Activated CD8-positive, alpha-beta memory T cell treated with anti-CD3 and anti-CD28 coated beads, Interleukin-2, amount 50 U/mL, for 48 hours (primary cell): Measurements from ENCODE around the gene NDRG4.
A peak's percentile ranks its signal among the peaks of the same experiment; 100 is the strongest.

Source experiments
- DNase-seq: peaks from one replicate; pipeline ENCODE4 v3.0.0-alpha.2; 2020

NDRG4 gene

DNA sequence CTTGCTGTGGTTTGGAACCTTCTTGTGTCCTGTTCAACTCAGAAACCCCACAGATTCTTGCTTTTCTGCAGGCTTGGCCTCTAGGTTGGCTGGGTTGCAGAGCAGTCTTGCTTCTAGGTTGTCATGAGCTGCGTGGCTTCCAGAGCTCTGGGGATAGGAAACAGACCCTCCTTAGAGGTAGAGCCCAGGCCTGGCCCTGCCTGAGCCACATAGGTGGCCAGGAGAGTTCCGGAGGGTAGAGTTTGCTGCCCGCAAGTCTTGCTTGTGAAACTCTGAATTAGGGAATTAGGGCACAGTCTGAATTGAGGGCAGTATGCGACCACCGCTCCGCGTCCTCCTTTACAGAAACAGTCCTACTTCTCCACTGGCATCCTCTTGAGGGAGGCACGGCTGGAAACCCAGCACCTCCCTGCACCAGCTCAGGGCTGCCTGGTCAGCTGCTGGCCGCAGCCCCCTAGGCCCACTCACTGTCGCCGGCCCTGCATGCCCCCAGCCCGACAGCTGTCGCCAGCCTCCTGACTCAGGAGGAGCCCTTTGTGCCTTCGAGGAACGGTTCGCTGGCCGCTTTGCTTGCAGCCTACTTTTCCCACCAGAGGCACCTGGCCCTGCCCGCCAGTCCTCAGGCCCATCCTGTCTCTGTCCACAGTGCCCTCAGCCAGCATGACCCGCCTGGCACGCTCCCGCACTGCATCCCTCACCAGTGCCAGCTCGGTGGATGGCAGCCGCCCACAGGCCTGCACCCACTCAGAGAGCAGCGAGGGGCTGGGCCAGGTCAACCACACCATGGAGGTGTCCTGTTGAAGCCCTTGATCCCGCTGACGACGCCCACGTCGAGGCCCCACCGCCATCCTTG is 11.1 kb downstream of the NDRG4 start:
- peak; percentile 53 for DNase-seq

DNA sequence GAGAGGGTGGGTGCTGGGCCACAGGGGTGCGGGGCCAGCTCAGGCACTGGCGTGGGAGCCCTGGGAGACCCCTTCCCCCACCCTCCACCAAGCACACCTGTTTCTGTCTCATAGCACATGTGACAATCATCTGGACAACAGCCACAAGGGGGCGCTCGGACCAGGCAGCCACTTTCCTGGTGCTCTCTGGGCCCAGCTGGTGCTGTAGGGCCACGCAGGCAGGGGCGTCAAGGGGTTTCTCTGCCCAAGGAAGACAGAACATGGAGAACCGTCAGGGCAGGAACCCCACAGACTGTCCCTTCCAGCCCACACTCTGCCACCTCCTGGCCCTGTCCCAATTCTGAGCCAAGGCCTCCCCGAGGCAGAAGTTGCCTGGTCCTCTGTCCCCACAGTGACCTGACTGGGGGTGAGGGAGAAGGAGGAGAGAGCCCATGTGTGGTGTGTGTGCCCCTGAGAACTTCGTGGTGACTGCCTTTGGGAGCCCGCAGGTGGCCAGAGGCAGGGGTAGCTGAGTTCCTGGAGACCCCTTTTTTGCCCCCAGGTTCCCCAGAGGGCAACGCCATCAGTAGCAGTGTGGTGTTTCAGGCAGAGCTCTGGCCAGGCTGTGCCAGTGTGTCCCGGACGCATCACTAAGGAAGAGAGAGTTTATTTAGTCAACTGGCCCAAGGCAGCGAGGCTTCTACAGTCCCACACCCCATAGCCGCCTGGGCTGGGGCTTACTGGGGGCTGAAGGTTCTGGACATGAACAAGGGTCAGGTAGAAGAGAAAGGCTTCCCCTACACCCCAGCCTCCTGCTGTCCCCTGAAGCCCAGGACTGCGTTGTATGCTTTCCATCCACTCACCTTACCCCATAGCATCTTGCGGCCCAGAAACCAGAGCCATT is 12.2 kb downstream of the NDRG4 start:
- DNase-seq, result peak; percentile 97

DNA sequence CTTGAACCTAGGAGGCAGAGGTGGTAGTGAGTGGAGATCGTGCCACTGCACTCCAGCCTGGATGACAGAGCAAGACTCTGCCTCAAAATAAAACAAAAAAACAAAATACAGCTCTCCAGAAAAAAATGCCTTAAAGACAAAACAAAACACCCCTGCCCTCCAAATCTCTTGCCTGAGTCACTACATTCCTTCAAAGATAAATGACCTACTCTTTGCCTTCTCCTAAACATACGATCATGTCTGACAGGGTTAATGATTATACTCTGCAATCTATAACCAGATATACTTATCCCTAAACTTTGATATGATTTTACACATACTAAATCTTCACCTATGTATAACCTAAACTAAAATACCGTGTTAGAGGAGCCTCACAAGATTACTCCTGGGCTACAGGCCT is 13.9 kb downstream of the NDRG4 start:
- no peak for DNase-seq

DNA sequence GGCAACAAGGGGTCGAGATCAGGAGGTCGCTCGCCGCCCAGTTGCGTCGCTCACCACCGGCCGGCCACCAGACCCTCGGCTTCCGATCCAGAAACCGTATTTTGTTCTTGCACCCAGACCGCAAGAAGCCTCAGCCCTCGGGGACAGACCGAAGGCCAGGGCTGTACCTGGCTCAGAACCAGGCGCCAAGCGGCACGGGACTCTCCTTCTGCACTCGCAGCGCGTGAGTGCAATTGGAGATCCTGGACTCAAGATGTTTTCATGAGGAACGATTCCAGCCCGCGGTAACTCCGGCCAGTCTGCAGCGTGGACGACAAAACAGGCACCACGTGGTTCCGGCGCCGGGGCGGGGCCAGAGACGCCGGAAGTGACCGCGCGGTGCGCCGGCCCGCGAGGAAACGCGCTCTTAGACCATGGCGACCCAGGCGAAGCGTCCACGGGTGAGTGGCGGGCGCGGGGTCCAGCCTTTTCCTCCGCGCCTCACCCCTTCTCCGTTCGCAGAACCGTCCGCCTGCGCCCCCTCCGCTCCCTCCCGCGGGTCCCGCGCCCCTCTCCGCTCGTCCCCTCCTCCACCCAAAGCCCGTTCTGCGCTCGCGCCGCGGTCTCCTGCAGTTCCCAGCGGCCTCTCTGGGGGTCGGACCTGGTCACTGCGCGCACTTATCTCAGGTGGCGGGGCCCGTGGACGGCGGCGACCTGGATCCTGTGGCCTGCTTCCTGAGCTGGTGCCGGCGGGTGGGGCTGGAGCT is 15.4 kb downstream of the NDRG4 start, which contains the start of gene SETD6:
Gene SETD6, plus strand, starts transcription at position 393 of the 746 bp plus-strand sequence. Its CDS starts 21 bp downstream, at position 414.
- peak; percentile 91 for DNase-seq

DNA sequence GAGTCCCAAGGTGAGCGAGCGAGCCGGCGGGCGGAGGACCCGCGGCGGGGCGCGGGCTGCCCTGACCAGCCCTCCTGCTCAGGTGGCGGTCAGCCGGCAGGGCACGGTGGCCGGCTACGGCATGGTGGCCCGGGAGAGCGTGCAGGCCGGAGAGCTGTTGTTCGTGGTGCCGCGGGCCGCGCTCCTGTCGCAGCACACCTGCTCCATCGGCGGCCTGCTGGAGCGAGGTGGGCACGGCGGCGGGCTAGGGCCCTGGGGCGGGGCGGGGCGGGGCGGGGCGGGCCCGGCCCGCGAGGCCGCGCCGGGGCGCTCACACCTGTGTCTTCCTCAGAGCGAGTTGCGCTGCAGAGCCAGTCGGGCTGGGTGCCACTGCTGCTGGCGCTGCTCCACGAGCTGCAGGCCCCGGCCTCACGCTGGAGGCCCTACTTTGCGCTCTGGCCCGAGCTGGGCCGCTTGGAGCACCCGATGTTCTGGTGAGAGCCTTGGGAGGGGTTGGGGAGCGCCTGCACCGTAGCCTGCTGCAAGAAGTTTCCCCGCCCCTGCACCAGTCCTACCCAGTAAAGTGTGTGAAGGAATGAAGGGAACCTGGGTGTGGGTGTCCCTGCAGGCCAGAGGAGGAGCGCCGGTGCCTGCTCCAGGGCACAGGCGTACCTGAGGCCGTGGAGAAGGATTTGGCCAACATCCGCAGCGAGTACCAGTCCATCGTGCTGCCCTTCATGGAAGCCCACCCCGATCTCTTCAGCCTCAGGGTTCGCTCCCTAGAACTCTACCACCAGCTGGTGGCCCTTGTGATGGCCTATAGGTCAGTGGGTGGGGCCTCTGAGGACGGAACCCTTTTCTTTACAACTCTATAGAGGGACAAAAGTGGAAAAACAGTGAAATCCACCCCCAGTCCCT is 16.2 kb downstream of the NDRG4 start:
- peak; percentile 76 for DNase-seq

DNA sequence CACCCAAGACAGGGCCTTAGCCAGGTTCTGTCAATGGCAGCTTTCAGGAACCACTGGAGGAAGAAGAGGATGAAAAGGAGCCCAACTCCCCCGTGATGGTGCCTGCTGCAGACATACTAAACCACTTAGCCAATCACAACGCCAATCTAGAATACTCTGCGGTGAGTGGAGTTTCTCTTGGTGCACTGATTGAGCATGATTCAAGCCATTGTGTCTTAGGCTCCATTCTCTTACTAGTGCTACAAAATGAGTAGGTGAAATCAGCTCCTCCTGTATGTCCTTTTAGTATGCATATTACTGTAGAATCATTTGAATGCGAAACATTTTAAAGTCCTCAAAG is 16.8 kb downstream of the NDRG4 start:
- no peak for DNase-seq

DNA sequence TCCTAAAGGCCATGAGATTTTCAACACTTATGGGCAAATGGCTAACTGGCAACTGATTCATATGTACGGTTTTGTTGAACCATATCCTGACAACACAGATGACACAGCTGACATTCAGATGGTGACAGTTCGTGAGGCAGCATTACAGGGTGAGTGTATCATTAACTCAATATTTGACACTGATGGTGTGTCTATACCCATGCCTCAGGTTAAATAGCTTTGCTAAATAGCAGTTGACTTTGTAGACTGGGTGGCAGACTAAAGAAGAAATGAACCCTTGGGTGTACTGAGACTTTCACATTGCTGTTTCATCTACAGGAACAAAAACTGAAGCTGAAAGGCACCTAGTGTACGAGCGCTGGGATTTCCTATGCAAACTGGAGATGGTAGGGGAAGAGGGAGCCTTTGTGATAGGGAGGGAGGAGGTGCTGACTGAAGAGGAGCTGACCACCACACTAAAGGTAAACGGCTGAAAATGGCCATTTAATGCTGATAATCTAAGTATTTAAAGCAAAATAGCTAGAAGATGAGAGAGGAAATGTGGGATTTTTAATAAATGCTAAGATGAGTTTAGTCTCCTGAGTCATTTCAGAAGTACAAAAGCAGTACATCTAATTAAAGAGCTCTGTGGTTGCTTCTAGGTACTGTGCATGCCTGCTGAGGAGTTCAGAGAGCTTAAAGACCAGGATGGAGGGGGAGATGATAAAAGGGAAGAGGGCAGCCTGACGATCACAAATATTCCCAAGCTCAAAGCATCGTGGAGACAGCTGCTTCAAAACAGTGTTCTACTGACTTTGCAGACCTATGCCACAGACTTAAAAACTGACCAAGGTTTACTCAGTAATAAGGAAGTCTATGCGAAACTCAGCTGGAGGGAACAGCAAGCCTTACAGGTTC is 18.4 kb downstream of the NDRG4 start:
- no peak for DNase-seq

DNA sequence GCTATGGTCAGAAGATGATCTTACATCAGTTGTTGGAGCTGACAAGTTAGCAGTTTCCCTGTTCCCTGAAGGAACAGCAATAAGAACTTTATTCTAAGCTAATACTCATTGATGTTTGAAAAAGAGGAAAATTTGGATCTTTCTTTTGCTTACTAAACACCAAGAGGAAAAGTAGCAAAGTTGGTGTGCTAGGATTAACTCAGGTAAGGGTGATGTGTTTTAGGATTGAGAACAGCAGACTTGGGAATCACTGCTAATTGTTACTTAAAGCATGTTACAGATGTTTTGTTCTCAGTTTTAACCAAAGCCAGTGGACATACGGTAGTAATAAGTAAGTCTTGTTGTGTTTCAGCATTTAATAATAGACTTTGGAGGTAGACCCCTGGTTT is 19.0 kb downstream of the NDRG4 start:
- no peak for DNase-seq

DNA sequence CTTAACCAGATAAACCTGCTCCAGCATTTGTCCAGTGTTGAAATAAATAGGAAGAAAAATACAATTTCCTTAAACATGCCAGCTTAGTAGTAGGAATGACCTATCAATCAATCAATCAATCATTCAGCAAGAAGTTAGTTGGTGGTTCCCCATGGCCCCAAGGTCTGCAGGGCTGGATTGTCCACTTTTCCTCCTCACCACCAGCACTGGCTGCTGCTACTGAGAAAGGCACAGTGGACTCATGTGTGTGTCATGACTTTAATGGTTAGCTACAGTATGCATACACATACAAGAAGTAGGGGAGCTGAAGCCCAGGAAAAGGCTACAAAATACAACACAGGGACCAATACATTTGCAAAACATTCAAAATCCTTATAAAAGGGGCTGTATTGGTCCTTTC is 19.8 kb downstream of the NDRG4 start:
- DNase-seq, result no peak

DNA sequence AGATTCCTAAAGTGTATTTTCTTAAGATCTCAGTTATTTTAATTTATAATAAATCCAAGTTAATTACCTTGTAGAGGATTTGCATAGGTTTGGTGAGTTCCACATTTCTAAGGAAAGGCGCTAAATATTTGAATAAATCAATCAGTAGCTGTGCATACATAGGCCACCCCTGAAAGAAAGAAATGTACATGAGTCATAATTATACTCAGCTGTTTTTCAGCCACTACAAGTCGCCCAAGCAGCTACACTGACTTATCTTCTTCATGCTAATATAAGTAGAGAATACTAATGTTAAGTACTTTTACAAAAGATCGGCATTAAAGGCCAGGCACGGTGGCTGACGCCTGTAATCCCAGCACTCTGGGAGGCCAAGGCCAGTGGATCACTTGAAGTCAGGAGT is 30.2 kb downstream of the NDRG4 start:
- DNase-seq, result no peak

DNA sequence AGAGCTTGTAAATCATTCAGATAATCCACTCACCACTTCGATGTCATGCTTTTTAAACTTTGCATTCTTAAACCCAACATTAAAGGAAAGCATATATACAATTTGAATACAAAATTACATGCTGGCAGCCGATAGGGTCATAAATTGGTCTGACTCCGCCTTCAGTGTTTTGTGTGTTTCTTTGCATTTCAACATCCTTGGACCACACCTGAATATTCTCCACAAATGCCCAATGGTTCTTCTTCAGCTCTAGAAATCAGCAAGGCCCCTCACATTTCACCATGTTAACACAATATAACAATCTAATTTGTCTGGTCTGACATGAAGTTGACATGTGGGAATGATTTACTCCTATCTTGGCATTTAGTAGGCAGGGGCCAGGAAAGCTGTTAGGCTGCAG is 32.5 kb downstream of the NDRG4 start:
- DNase-seq, result no peak

DNA sequence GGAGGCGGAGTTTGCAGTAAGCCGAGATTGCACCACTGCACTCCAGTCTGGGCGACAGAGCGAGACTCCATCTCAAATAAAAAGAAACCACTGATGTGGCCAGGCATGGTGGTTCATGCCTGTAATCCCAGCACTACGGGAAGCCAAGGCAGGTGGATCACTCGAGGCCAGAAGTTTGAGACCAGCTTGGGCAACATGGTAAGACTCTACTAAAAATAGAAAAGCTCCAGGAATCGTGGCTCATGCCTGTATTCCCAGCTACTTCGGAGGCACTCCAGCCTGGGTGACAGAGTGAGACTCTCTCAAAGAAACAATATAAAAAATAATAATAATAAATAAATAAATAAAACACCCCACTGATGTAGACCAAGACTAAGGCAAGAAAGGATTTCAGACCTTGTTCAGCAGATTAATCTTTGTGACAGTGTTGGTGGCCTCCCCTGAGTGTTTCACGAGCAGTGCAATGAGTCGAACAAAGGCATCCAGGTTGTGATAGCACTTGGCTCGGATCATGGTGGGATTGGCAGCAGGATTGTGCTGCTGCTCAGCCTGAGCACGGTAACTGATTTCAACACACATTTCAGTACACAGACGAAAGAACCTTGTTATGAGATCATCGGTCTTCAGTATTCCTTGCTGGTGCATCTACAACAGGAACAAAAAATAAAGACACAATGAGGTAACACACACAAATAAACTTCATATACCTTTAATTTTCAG is 34.0 kb downstream of the NDRG4 start:
- DNase-seq, result no peak

DNA sequence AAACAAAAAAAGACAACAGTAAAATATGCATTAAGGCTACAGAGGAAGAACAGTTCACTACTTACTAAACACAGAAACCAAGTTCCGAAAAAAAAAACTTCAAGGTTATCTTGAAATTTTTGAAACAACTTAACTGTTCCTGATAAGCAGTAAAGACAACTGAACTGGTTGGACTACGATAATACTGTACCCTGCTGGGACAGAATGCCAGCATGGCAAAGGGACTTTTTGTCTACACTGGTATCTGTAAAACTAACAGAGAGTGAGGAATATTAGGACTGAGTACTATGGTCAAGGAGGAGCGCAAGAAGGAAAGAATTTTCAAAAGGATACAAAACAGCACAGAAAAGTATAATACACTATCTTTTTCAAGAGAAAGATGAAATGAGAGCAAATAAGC is 35.2 kb downstream of the NDRG4 start:
- DNase-seq, result no peak

DNA sequence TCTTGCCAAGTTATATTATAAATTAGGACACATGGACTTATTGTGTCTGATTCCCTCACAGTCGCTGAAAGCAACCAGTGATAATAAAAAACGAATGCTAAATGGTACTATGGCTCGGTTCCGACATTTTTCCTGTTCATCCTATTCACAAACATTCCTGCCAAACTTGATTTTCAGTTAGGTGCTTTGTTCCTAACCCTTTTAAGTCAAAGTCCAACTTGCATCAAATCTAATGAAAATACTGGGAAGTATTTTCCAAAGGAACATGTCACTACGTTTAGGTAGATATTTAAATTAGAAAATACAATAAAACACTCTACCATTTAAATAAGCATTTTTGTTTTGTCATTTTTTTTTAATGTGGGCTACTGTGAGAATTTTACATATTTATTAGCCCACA is 36.3 kb downstream of the NDRG4 start:
- no peak for DNase-seq

DNA sequence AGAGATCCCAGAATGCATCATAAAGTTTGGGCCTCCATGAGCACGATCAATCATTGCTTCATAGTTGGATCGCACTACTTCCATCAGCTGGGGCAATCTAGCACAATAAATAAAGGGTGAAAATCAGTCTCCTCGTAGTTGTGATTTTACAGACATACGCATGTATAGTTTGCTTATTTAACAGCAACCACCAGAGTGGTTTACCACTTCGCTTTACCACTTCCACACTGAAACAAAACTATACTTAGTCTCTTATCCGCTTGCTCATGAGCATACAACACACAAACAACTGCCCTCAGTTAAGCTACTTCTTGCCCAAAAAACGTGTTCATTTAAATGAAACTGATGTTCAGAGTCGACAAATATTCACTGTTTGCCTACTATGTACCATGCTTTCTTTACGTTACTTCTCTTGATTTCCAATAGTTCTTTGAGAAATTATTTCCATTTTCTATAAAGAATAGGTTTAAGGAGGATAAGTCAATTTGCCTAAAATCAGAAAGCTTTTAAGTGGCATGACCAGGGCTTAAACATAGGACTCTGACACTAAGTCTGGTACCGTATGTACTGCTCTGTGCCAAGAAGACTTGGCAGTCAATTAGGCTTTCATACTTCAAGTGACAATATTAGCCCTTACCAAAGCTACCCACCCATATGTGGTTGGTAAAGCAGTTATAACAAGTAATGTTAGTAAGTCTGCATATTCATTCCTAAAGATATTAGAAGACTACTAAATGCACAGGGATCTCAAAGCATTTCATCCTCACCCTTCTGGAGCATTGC is 37.4 kb downstream of the NDRG4 start:
- DNase-seq, result no peak

DNA sequence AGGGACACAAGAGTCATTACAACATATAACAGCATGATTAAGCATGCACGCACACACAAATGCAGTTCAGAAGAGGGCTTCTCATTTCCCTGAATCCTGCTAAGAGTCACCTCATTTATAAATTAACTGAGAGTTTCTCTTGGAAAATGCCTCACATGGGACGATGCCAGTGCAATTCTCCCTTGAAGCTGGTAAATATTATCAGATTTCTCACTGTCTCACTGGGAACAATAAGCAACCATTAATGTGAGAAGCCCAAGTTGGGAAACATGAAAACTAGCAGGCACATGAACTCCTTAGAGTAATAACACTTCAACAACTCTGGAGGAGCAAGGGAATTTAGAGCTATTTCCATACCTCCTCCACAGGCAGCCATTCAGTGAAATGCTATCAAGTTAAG is 41.8 kb downstream of the NDRG4 start:
- DNase-seq, result no peak

DNA sequence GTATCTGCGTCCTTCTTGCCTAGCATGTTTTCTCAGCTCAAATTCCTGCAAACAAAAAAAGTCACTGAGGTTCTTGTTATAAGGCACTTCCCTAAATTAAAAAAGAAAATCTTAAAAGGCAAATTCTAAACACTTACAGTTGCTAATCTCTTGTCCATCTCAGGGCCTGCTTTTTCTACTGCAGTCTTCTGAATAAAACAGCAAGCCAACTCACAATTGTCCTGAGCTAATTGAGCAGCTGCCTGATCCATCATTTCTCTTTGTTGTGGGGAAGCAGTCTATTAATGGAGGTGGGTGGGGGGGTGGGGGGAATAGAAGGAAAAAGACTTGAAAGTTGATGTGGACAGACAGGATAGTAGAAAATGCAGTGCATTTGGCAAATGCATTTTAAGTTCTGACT is 42.3 kb downstream of the NDRG4 start:
- no peak for DNase-seq

DNA sequence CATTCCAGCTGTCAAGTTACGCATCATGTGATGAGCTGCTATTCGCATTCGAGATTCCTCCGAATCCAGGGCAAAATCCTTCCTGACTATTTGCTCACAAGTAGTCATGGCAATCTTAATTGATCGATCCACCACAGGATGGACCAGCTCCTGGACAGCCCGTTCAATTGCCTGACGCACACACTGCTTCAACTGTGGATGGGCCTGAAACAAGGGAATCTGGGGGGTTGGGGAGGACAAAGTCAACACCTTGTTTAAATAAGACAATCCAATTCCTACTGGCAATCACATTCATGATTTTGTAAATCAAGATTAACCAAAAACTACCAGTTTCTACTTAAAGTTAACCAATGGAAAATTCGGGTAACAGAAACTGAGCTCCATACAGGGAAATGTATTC is 43.7 kb downstream of the NDRG4 start:
- no peak for DNase-seq

DNA sequence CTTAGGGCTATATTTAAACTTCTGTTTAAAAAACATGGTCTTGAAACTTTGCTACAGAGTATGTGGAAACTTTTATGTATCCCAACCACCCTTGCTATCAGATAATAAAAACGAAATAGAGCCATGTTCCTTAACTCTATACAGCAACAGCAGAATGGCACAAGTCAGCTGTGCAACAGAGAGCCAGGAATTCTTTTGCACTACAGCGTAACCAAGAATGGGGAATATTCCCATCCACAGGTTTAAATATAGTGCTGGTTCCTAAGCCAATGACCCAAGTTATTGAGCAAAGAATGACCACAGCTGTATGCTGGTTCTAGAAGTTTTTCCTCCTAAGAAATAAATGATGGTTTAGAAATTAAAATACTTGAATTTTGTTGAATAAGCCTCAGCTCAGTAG is 48.4 kb downstream of the NDRG4 start:
- DNase-seq, result no peak

DNA sequence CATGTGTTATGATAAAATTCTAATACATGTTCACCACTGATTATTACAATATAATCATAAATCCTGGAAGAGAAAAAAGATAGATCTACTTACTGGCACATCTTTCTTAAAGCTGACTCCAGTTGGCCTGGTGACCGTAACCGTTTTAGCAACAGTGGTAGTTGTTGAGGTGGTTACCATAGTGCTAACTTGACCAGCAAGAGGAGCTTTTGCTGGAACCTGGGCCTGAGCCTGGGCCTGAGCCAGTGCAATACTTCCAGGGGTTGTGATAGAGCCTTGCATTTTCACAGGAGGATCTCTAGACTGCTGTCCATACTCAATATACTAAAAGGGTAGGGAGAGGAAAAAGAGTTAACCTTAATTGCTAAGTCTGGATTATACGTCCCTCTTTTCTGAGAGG is 51.6 kb downstream of the NDRG4 start:
- DNase-seq, result no peak
